GM21825 (cell line): ENCODE measurements around the gene SEMA4D.

Experiments used
- ATAC-seq: cut with Tn5 transposase; IDR thresholded peaks from one replicate; pipeline ENCODE4 v1.9.1; 2021; ENCODE audit warnings: mild to moderate bottlenecking, moderate library complexity; ENCODE audit not compliant: unreplicated experiment

SEMA4D gene

DNA sequence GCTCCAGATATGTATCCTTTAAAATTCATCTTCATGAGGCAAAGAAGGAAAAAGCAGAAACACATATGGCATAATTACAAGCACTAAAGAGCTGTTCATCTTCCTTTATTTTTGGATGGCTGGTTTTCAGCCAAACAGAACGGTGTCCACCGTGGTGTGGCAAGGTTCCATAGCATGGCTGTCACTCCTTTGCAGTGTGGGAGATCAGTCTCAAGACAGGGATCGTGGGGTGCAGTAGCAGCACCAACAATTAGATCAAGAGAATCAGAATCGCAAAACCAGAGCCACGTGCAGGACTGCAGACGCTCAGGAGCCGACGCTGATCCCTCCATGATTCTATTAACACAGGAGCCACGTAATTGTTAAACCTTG, 79.5 kb downstream of the SEMA4D start:
- ATAC-seq: peak; percentile 5

DNA sequence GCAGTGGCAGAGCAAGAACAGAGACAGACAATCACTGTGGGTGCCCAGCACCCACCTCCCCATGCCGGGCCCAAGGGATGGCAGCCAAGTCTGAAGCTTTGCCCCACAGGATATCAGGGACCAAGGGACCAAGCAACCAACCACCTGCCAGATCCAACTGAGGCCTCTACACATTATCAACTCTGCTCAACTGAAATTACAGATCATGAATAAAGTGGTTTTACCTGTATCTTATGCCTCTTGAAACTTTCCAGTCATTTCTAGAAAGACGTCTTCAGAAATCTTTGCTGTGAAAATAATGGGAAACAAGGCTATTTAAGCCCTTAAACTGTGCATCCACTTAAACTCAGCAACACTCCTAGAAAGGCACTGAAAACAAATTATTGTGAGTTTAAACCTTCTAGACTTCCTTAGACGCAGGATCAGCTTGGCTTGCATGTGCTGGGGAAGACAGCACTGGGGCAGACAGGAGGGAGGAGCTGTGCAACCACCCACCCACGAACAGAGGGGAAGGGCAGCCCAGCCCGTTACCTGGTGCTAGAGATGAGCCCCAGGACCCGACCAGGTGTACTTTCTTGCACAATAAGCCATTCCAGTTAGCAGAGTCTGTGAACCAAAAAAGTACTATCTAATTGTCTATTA, 80.0 kb downstream of the SEMA4D start:
- ATAC-seq: no peak

DNA sequence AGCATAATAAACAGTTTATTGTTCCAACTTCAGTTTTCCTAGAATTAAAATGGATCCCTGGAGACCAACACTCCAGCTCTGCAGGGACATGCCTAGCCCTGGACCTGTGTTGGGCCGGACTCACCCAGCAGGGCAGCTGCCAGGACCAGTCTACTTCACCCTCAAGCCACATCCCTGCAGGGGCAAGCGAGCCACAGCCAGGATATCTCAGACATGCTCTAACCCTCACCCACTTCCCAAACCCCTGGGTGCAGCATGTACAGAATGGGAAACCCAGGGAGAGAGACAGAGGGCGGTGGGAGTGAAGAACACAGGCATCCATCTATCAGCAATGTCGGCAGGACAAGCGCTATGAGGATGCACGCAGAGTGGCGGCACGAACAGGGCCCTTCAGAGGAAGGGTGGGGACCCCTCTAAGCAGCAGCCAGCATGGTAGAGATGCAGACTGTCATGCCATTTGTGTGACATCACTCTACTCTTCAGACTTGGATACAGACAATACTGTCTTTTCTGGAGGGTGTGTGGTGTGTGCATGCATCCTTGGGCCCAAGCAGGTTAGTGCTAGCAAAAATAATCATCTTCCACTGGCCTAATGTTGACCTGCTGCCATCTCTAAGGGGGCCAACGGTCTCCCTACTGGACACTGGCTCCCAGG, 83.1 kb downstream of the SEMA4D start:
- no peak for ATAC-seq

DNA sequence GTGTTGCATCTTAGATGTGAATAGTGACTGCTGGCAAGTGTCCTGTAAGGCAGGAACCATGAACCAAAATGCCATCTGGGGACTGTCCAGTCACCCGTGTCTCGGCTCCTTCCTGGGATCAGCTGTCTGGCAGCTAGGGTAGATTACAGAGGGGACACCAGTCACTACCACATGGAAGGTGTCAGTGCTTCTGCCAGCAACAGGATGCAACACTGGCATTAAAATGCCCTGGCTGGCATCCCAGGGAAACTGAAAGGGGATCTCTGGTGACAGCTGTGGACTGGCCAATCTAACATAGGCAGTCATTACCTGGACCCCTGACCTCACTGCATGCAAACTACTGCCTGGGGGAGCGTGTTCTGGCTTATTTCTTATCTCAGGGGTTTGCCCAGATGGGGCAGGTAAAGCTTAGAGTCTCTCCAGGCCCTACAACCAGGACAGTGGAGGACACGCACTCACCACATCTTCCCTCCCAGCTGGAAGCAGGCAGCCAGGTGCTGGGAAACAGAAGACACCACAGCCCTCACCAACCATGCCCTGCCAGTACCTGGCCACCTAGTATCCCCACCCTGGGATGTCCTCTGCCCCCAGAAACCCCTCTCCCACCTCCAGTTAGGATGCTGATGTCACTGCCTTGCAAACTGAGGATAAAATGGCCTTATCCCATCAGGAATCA, 83.8 kb downstream of the SEMA4D start:
- ATAC-seq: no peak

DNA sequence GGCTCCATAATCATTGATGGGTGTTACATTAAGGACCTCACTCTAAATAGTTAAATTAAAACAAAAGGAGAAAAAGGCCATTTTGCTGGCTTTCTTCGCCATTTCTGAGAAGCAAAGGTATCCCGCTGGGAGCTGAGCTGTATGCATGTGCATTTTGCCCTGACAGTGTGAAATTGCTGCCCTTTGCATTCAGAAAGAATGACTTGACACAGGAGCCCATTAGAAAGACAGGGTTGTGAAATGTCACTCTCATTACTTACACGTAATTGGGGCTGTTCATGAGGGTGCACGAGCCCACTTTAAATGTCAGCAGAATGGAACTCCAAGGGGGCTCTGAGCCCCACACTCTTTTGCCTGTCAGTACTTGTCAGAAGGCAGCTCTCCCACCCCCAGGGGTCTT, 85.0 kb downstream of the SEMA4D start:
- no peak for ATAC-seq

DNA sequence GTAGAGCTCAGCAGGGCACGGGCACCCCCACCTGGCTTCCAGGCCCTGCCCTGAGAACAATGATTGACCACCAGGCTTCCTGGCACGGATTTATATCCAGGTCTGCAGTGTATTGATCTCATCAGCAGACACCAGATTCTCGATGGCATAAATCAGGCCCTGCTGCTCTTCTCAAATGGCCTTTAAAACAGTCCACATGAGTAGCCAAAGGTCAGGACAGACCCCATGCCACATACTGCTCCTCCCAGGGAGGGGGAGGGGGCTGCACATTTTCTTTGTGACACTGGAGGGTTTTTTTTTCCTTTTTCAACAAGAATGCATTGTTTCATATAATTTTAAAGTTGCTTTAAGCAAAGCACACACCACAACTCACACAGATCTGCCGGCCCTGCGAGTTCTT, 85.4 kb downstream of the SEMA4D start:
- no peak for ATAC-seq

DNA sequence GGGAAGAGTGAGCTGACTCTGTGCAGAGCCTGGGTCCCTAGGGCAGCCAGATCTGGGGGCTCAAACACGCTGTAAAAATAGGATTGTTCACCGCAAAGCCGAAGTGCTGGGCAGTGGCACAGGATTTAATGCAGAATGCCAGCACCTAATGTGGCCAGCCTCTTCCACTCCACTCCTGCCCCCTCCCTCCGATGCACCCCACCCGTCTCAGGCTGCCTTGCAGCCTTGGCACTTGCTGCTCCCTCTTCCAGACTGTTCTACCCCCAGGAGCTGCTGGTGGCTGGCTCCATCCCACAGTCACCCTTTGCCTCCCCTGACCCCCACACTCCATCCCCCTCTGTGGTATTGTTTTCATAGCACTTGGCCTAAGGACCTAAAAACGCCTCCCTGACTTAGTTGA, 86.2 kb downstream of the SEMA4D start:
- no peak for ATAC-seq

DNA sequence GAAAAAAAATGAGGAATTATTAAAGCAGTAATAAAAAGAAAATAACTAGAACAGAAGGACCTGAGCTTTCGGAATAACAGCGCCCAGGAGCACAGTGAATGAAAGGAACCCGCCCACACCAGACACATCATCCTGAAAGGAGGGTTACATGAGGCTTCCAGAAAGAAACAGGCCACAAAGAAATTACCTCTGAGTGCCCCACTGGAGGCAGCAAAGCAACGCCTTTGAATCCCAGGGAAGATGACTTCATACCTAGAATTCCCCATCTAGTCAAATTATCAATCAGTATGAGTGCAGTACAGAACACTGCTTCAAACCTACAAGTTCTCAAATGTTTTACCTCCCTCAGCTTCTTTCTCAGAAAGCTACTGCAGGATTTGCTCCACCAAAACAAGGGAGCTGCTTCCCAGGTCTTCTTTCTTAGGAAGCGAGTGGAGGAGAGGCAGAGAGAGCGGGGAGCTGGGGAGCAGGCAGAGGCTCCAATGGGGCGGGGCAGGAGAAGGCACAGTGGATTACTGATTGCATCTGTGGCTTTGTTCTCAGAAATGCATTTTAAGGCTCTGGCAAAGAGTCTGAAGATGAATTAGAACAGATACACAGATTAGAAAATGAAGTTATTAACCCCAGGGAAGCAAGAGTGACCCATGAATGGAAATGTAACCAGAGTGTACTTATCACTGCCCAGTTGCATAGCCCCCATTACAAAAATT, 87.1 kb downstream of the SEMA4D start:
- ATAC-seq: peak; percentile 40

DNA sequence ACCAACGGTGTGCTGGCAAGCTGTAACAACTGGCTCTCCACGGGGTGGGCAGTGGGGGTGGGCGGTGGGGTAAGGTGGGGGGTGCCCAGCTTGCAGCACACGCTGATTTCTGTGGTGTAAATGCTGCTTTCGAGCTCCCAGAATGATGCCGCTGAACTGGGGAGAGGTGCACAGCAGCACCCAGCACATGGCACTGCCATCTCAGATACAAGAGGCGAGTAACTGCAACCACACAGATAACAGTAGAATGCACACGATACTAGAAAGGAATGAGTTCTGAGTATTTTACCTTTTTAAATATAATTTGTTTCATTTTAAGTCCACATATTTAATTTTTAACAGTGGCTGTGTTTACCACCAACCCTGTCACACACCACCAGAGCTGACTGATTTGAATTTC, 87.9 kb downstream of the SEMA4D start:
- no peak for ATAC-seq

DNA sequence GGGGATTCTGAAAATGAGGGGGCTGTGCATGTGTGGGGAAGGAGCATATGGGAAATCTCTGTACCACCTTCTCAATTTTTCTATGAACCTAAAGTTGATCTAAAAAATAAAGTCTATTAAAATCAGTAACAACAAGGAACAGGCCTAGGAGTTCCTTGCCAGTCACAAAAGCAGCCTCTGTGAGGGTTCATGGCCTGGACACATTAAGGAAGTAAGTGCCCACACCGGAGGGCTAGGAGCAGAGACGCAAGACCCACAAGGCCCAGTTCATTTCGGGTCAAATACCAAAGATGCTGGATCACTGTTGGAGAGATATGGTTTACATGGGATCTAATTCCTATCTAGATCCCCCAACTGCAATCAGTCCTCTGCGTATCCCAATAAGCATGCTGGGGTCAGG, 88.4 kb downstream of the SEMA4D start:
- no peak for ATAC-seq

DNA sequence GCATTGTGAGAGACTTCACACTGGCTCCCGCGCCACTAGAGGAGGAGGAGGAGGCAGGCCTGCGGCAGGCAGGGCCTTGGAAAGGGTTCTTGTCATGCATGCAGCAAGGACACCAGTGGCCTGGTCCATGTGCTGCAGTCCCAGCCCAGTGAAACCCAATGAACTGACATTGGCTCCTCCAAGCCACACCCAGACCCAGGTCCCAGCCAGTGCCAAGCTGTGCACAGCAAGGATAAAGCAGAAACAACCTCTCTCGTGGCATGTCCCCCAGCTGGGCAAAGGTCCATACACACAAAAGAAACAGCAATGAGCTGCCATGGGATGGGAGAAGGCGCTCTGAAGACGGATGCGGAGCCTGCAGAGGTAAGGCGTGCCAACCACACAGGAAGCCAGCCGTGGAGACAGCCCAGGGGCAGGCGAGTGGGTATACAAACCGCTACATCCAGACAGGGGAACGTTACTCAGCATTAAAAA, 89.2 kb downstream of the SEMA4D start:
- ATAC-seq: peak; percentile 33

DNA sequence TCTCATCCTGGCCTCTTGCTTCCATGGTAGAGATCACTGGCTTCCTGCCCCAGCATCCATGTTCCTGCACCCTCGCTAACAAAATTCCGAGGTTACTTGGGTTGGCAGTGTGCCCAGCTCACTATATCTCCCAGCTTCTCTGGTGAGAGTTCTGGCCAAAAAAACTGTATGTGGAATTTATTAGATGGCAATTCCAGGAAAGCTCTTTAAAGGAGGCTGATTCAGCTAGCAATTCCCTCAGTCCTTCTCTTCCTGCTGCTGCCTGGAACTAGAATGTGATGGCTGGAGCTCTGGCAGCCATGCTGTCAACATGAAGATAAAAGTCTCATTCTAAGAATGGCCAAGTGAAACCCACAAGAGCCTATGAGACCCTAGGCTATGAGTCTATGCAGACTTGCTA, 90.8 kb downstream of the SEMA4D start:
- no peak for ATAC-seq

DNA sequence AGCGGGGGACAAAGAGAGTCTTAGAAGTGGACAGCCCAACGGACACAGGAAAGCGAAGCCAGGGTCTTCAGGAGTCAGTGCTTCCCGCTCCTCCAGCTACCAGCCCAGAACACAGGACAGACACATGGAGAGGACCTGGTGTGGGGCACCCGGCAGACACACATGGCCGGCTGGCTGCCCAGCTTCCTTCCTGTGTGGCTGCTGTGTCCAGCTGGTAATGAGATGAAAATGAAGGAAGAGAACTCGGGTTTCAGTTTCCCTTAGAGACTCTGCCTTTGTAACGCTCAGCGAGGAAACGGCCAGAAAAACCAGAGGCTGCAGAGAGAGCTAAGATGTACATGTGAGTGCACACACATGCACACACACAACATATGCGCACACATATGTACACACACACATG, 92.1 kb downstream of the SEMA4D start:
- peak; percentile 49 for ATAC-seq

DNA sequence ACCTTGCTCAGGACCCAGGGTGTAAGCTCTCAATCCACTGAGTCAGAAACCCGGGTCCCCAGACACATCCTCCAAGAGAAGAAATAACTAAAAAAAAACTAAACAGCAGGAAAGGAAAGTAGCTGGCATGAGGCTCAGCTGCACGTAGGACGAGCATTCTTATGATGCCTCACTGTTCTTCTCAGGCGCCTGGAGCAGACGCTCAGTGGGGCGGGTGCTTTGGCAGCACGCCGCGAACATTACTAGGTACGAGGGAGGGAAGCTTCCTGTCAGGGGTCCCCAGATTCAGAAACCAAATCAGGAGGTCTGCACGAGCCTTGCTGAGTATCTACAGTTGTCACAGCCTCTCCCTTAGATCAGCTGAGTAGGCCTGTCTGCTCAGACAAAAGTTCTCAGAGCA, 93.8 kb downstream of the SEMA4D start:
- ATAC-seq: no peak

DNA sequence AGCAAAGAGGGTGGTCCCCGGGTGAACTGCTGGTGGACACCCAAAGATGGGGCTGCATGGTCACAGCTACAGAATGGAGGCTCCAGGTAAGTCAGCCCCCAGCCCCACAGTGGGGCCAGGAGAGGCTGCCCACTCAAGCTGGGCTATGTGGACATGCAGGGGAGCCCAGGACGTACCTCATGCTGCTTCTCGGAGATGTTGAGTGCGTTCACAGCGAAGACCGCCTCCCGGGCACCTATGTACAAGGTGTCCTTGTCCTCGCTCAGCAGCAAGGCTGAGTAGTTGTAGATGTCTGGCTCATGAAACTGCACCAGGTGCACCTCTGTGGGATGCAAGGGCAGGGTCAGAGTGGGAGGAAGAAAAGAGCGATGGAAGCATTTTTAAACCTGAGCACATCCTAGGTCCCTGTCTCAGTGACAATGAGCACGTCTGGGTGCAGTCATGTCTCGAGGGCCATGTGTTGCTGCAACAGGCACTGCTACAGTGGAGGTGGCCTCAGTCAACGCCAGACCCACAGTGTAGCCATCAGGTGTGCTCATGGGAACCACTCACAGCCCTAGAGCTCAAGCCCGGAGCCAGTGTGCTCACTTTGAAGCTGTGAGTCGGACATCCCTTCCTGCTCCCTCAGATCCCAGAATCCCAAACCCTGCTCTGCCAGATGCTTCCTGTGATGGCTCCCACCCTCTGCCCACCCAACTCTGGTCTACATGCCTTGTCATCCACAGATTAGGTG, 95.1 kb downstream of the SEMA4D start:
- no peak for ATAC-seq

DNA sequence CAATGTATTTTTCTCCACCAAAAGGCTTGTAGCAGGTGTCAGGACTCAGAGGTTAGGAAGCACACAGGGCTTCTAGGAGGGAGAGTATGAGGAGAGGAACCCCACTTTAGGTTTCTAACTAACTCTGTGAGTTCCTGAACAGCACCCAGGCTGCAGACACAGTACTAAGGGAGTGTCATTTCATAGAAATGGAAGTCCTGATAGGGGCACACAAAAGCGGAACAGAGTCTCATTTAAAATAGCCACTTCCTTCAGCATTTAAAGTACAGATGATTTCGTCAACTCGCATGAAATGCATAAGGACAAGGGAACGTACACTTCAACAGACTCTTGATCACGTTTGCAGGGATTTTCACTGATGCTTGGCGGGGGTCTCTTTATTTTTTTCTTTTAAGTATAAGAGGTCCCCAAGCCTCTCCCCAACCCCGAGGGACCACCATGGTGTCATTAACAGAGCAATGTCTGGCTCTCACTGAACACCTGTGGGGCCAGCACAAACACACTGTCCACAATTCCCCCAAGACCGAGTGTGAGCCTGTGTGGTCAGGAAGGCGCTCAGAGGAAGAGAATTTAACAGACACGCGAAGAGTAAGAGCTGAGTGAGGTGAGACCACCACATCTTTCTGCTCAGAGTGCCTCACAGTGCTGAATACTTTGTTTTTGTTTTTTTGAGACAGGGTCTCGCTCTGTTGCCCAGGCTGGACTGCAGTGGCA, 97.4 kb downstream of the SEMA4D start:
- ATAC-seq: peak; percentile 70

DNA sequence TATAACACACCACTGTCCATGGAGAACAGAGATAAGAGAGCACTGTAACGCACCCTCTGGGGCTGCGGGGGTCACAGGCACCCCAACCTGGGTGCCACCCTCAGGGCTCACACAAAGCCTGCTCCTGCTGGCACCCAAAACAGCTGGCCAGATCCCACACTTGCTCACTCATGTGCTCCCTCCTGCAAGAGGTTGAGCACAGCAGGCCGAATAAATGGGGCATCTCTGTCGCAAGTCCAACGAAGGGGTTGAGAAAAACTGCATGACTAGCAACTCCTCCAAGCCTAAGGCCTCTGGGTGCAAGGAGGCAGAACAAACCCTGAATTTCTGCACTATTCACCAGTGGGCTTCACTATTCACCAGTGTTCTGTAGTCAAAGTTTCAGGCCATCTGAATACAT, 99.3 kb downstream of the SEMA4D start:
- no peak for ATAC-seq

DNA sequence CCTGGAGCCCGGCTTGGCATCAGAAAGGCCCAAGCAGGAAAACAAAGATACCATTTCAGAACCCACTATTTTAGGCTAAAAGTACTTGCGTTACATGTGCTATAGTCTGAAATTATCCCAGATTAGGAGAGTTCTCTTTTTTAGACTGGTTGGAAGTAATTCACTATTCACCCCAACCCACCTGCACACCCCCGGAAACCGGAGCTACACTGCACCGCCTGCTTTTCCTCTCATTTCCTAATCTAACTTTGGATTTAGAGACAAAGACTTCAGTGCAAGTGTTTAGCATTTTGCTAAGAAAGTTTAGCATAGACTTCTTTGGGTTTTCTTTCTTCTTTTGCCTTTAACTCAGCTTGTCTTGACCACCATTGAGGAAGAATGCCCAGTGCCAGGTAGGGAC, 100.4 kb downstream of the SEMA4D start:
- no peak for ATAC-seq

DNA sequence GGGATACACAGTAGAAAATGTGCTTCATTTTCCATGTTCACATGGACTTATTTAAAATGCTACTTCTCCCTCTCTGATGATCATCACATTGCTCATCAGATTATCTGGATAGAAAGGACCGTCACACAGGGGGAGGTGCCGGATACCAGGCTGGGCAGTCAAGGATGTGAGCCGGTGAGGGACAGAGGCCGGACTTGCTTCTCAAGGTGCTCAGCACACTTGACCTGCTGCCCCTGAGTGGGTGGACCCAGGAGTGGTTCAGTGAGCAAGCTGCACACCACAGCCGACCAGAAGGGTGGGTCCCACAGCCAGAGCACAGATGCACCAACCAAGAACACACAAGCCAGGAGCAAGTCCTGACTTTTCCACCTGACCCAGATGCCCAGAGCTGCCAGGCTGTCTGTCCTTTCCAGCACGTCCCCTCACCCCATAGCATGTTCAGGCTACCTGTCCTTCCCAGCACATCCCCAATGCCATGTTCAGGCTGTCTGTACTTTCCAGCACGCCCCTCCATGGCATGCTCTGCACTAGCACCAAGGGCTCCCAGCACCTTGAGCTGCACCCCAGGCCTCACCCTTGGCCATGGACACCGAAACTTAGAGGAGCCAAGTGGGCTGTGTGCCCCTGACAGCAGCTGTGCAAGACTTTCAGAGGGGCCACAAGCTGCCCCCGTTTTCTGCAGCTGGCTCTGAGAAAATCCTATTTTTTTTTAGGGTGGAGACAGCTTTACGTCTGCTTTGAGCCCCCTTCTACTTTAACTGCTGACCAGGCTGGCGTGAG, 101.8 kb downstream of the SEMA4D start:
- ATAC-seq: no peak

DNA sequence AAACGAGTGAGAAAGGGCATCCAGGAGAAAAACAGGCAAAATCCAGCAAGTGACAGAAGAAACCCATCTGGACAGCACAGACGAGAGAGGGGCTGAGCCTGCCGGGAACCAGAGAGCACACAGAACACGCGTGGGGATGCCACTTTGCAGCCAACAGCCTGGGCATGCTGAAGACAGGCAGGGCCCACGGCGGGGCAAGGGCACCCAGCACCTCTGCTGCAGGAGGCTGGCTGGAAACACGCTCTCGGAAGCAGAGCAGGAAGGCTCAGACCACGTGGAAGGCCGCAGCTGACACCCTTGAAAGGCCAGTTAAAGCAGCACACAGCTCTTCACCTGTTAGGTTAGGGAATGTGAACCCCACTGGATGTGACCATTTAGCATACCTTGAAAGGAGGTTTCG, 103.5 kb downstream of the SEMA4D start:
- ATAC-seq: no peak
